Measurements from ENCODE around the gene AVP. TPM values are rescaled to one million over a fixed set of nuclear protein-coding genes. Genes with fewer than 3 reads are reported as not detected.
"Not testable (repeated sequence)": the region's sequence is repeated elsewhere in the genome, so short reads cannot be mapped to it uniquely, and the experiment has no call there.

AVP gene, protein sequence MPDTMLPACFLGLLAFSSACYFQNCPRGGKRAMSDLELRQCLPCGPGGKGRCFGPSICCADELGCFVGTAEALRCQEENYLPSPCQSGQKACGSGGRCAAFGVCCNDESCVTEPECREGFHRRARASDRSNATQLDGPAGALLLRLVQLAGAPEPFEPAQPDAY
- not detected in 2 replicates for total RNA-seq

DNA sequence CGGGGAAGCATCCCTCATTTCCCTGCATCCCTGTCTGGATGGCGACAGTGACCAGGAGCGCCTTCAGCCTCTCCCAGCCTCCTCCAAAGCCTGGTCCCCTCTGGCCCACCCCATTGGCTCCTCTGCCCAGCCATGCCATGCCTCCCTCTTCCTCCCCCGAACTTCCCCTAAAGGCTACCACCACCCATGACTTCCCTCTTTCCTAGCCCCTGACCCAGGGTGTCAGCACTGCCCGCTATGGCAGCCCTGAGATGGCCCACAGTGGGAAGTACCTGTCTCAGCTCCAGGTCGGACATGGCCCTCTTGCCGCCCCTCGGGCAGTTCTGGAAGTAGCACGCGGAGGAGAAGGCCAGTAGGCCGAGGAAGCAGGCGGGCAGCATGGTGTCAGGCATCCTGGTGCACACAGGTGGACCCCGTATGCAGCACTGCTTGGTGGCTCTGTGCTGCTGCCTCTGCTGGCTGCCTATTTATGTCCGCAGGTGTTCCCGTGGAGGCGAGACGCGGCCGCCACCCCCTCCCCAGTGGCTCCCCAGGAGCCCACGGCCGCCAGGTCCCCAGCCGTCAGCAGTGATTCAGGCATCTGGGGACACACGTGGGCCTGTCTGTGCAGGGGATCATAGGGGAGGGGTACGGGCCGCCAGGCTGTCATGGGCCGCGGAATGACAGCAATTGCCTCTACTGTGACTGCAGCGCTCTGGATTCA, at the start of gene AVP:
TSS of gene AVP (minus strand) at position 442 of the 703 bp plus-strand sequence. CDS start at position 392, 50 bp downstream.
- no peak for DNase-seq

DNA sequence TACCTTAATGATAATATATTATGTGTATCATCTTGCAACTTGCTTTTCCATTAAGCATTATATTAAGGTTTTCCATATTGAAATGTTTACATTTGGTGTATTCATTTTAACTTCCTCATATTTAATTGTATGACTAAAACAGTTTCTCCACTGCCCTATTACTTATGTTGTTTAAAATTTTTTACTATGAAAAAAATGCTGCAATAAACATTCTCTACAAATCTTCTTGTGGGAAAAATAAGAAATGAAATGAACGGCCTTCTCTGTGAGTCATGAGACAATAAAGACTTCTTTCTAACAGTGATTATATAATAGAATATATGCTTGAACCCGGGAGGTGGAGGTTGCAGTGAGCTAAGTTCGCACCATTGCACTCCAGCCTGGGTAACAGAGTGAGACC, 49.6 kb upstream of the AVP start:
- DNase-seq, result no peak

DNA sequence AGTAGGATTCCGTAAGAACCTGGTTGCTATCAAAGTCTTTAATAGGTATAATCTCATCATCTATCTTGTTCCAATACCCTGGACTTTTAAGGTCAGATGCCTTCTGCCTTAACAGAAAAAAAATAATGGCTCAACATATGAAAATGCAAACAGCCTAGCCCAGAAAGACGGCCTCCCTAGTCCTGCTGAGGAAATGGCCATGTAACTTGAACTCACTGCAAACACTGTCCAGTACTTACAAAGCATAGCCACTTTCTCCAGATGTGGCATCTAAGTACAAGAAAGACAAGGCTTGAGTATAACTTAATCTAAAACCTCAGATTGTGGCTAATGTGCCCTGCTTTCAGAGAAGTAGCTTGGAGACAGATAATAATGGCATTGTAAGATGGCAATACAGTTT, 48.6 kb upstream of the AVP start:
- no peak for DNase-seq

DNA sequence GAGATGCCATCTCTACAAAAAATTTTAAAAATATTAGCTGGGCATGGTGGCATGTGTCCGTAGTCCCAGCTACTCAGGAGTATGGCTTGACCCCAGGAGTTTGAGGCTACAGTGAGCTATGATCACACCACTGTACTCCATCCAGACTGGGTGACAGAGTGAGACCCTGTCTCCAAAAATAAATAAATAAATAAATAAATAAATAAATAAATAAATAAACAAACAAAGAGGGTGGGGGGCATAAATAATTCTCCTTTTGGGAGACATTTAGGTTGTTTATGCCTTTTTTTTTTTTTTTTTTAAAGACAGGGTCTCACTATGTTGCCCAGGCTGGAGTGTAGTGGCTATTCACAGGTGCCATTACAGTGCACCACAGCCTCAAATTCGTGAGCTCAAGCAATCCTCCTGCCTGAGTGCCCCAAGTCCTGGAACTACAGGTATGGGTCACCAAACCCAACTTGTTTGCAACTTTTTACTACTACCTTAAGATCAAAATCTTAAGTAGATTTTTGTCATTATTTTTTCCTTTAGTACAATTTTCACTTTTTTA, 45.6 kb upstream of the AVP start:
- DNase-seq, result no peak

DNA sequence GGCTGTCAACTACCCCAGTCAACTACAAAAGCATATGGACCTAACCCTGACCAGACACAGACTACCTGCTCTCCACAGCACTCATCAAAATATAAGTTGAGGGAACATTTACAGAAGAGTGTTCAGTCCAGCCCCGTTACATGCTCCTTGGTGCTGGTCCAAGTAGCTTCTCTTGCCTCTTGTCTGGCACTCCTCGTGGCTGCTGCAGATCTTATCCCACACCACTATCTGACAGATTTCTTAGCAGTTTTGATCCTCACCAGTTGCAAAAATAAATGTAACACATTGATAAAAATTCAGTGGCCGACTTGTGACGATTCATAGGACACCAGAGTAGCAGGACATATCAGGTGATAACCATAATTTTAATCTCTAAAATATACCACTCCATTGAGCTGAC, 44.6 kb upstream of the AVP start:
- DNase-seq, result no peak

DNA sequence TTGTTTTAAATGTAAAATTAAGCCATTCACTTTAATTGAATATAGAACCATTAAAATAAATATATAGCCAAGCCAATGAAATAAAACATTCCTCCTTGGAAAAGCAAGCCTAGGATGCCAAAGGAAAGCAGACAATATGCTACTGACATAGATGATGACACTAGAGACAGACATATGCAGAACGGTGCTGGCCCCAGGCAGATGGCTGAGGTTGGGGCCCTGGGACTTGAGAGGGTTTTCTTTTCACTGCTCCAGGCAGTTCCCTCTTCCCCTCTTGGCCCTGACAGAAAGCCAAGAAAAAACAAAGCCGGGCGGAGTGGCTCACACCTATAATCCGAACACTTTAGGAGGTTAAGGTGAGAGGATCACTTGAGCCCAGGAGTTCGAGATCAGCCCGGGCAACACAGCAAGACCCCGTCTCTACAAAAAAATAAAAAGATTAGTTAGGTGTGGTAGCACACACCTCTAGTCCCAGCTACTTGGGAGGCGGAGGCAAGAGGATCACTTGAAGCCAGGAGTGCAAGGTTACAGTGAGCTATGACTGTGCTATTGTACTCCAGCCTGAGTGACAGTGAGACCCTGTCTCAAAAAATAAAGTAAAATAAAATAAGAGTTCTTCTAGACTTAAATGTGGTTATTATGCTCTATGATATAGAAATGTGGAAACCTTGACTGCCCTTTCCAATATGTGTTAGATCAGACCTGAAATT, 43.9 kb upstream of the AVP start:
- DNase-seq, result no peak

DNA sequence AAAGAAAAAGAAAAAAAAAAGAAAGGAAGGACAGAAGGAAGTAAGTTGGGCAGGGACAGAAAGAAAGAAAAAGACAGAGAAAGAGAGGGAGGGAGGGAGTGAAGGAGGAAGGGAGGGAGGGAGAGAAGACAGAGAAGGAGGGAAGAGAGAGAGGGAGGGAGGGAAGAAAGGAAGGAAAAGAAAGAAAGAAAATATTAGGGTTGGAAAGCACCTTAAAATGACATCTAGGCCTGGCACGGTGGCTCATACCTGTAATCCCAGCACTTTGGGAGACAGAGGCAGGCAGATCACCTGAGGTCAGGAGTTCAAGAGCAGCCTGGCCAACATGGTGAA, 42.0 kb upstream of the AVP start:
- no peak for DNase-seq

DNA sequence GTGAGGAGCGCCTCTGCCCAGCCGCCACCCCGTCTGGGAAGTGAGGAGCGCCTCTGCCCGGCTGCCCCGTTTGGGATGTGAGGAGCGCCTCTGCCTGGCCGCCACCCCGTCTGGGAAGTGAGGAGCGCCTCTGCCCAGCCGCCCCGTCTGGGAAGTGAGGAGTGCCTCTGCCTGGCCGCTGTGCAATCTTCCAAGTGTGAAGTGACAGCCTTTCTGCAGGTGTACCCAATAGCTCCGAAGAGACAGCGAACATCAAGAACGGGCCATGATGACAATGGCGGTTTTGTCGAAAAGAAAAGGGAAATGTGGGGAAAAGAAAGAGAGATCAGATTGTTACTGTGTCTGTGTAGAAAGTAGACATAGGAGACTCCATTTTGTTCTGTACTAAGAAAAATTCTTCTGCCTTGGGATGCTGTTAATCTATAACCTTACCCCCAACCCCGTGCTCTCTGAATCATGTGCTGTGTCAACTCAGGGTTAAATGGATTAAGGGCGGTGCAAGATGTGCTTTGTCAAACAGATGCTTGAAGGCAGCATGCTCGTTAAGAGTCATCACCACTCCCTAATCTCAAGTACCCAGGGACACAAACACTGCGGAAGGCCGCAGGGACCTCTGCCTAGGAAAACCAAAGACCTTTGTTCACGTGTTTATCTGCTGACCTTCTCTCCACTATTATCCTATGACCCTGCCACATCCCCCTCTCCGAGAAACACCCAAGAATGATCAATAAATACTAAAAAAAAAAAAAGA, 41.4 kb upstream of the AVP start:
- not testable (repeated sequence) for DNase-seq

DNA sequence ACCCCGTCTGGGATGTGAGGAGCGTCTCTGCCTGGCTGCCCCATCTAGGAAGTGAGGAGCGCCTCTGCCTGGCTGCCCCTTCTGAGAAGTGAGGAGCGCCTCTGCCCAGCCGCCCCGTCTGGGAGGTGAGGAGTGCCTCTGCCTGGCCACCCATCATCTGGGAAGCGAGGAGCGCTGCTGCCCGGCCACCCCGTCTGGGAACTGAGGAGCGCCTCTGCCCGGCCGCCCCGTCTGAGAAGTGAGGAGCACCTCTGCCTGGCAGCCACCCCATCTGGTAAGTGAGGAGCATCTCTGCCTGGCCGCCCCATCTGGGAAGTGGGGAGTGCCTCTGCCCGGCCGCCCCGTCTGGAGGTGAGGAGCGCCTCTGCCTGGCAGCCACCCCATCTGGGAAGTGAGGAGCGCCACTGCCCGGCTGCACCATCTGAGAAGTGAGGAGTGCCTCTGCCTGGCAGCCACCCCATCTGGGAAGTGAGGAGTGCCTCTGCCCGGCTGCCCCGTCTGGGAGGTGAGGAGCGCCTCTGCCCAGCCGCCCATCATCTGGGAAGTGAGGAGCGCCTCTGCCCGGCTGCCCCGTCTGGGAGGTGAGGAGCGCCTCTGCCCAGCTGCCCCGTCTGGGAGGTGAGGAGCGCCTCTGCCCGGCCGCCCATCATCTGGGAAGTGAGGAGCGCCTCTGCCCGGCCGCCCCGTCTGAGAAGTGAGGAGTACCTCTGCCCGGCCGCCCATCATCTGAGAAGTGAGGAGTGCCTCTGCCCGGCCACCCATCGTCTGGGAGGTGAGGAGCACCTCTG, 40.4 kb upstream of the AVP start:
- not testable (repeated sequence) for DNase-seq

DNA sequence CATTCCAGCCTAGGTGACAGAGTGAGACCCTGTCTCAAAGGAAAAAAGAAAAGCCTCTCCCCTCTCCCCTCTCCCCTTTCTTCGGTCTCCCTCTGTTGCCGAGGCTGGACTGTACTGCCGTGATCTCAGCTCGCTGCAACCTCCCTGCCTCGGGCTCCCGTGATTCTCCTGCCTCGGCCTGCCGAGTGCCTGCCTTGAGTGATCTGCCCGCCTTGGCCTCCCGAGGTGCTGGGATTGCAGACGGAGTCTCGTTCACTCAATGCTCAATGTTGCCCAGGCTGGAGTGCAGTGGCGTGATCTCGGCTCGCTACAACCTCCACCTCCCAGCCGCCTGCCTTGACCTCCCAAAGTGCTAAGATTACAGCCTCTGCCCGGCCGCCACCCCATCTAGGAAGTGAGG, 39.6 kb upstream of the AVP start:
- not testable (repeated sequence) for DNase-seq

DNA sequence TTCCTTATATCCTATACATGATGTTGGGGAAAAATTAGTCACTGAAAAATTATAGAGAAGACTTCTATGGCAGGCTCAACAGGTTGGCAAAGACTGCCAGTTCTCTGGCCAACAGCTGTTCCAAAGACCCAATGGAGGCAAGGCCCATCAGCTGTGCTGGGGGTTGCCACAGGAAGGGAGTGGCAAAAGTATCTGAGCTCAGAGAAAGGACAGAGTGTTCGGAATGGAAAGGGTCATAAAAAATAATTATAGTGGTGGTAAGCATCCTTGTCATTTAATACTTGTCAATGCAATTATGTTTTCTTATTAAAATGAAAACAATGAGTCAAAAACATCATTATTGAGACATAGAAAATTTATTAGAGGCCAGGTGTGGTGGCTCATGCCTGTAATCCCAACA, 39.0 kb upstream of the AVP start:
- DNase-seq, result no peak

DNA sequence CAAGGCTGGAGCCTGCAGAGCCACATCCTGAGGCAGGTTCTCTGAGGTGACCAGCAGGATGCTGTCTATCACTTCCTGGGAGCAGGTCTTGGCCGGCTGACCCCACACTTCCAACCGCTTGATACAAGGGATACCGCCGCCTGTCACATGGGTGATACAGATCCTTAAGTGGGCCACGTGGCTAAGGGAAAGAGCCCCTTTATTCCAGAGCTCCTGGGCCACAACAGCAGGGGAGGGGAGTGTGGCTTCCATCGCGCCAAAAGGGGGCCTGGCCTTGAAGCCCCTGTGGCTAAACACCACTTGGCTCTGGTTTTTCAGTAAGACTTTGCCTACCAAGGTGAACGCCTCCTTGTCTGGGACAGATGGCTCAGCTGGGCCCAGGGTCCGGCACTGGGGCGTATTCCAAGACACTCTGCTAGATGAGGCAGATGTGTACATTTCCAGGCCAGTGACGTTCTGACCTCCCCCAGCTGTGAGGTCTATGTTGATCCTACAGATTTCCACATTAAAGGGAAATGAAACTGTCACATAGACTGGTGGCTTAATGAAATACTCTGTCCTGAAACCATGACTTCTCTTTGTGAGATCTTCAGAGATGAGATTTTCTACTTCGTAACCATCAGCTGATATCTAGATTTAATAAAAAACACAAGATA, 37.6 kb upstream of the AVP start:
- DNase-seq, result no peak

DNA sequence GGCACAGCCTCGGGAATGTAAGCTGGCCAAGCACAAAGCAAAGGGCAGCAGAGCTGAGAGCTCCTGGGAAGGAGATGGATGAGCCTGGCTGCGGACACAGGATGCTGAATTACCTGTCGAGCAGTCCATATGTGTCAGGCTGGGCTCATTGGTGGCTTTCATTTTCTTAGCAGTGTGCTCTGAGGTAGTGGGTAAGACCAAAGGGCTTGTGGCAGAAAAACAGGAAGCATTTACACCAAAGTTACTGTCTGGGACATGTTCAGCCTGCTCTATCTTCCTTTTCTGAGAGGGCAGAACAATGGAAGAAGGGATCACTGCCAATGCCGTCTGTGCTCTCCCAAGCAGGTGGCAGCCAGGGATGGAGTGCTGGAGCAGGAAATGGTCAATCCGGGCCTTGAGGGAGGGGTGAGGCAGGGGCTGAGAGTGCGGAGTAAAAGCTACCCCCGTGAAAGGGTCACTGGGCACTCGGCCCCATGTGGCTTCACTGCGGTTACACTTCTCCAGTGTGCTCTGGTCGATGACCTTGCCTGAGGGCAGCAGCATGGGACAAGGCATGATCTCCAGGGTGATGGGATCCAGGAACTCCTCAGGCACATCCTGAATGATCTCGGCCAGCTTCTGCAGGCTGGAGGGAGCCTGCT, 36.9 kb upstream of the AVP start:
- peak; percentile 57 for DNase-seq

DNA sequence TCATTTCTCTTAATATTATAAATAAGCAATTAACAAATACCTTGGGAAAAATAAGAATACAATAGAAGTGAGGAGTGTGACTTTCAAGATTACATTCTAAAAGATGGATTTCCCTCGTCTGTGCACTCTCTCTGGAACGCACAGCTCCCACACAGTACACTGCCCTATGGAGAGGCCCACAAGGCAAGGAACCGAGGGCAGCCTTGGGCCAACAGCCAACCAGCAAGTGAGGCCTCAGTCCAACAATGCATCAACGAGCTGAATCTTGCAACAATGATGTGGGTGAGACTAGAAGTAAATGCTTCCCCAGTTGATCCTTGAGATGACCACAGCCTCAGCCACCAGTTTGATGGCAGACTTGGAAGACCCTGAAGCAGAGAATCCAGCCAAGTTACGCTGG, 34.5 kb upstream of the AVP start:
- no peak for DNase-seq

DNA sequence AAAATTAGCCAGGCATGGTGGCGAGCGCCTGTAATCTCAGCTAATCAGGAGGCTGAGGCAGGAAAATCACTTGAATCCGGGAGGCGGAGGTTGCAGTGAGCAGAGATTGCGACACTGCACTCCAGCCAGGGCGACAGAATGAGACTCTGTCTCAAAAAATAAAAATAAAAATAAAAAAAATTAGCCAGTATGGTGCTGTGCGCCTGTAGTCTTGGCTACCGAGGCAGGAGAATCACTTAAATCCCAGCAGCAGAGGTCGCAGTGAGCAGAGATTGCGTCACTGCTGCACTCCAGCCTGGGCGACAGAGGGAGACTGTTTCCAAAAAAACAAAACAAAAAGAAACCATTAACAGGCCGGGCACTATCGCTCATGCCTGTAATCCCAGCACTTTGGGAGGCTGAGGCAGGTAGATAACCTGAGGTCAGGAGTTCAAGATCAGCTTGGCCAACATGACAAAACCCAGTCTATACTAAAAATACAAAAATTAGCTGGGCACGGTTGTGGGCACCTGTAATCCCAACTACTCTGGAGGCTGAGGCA, 33.4 kb upstream of the AVP start:
- DNase-seq, result peak; percentile 66

DNA sequence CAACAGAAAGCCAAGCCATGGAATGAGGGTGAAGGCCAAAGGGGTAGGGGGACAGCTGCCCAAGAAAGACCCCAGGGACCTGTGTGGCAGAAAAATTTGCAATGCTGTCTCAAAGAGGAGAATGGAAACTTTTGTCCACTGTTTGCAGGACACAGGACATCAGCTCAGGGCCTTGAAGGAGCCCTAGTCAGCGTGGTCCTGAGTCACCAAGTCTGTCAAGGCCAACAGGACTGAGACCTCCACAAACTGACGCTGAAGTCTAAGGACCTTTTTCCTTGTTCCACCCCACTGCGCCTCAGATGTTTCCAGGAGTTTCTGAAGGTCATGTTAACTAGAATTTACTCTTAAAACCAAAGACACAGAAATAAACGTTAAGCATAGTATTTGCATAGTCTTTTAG, 31.8 kb upstream of the AVP start:
- no peak for DNase-seq

DNA sequence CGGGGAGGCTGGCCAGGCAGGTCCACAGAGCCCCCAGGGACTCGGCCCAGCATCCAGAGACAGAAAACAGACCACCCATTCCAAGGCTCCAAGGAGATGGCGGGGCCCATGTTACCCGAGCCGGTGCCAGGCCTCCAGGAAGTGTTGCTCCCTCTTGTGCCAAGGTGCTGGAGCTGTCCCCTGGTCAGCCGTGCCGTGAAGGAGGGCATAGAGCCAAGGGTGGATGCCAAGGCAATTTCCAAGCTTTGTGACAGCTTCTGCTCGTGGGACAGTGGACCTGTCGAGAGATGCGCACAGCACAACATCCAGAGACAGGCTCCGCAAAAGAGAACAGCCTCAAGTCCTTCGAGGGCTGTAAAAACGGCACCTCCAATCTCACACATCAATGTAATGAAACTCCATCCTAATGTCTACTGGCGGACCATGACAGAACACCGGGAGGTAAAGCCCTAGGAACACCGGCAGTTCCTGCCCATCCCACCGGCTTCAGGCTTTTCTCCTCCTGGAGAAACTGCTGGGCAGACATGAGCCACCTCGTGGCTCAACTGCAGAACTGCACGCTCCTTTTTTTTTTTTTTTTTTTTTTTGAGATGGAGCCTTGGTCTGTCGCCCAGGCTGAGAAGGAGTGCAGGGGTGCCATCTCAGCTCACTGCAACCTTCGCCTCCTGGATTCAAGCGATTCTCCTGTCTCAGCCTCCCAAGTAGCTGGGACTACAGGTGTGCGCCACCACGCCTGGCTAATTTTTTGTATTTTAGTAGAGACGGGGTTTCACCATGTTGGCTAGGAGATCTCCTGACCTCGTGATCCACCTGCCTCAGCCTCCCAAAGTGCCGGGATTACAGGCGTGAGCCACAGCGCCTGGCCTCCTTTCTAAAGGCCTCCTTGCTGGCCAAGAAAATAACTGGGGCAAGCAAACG, 30.9 kb upstream of the AVP start:
- peak; percentile 68 for DNase-seq

DNA sequence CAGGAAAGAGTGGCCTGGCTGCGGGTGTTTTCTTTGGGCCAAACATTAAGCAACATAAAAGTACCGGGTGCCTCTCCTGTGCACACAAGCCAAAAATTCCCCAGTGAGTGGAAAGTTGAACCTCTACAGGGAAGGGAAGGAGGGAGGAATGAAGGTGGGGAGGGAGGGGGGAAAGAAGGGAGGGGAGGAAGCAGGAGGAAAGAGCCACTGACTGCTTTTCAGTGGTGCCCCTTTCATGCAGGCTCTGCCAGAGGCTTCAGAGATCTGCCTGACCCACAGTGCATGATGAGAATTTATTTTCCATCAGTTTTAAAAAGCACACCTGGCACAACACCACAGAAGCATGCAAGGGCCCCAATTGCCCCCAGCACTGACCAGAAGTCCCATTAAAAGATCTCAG, 27.5 kb upstream of the AVP start:
- DNase-seq, result no peak

DNA sequence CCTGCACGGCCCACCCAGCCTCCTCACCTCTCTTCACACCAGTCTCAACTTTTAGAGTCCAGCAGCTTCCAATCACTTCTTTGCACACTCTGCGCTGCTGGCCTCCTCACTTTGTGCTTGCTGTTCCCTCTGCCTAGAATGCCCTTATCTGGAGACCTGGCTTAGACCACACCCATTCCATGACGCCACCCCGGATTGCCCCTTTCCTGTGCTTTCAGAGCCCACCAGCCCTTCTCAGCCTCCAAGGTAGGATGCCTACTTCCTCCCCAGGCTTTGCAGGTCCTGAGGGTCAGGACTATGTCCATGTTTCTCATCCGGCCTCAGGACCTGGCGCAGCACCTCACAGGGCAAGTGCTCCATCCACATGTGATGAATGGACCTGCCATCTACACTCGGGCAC, 27.0 kb upstream of the AVP start:
- no peak for DNase-seq
